Hypothalamus (tissue), 51 donors: Measurements from ENCODE around the gene DHX8.

Experiments
- DNase-seq, 51 donors: peaks; one replicate each; lab custom pipeline; 2025; lab: John Stamatoyannopoulos, UW

DHX8 gene

GRCh38 chr17:43517615-43518386, 34.0 kb downstream of the DHX8 start:
- peak in 22 of 51 donors; percentile 6 to 67 (median 32) for DNase-seq

- no peak for DNase-seq
Observed at GRCh38 chr17:43521389-43521788, 37.6 kb downstream of the DHX8 start.

- peak in 1 of 51 donors; percentile 10 for DNase-seq
Observed at GRCh38 chr17:43524945-43525575, 41.3 kb downstream of the DHX8 start.

- no peak for DNase-seq
Observed at GRCh38 chr17:43526886-43527648, 43.3 kb downstream of the DHX8 start.

- peak in 12 of 51 donors; percentile 9 to 51 (median 18) for DNase-seq
Observed at GRCh38 chr17:43528319-43528987, 44.7 kb downstream of the DHX8 start.

GRCh38 chr17:43528988-43529814, 45.4 kb downstream of the DHX8 start:
- DNase-seq: no peak

GRCh38 chr17:43529947-43530287, 46.1 kb downstream of the DHX8 start:
- no peak for DNase-seq

- no peak for DNase-seq
Observed at GRCh38 chr17:43530288-43531081, 46.7 kb downstream of the DHX8 start.

GRCh38 chr17:43531082-43531378, 47.3 kb downstream of the DHX8 start:
- DNase-seq: no peak

- DNase-seq: no peak
Observed at GRCh38 chr17:43531955-43532354, 48.2 kb downstream of the DHX8 start.

GRCh38 chr17:43532581-43532980, 48.8 kb downstream of the DHX8 start:
- DNase-seq: no peak

- DNase-seq: no peak
Observed at GRCh38 chr17:43533699-43534098, 49.9 kb downstream of the DHX8 start.

- no peak for DNase-seq
Observed at GRCh38 chr17:43534909-43535308, 51.1 kb downstream of the DHX8 start.

GRCh38 chr17:43536236-43536992, 52.6 kb downstream of the DHX8 start:
- DNase-seq: no peak

- peak in 1 of 51 donors; percentile 21 for DNase-seq
Observed at GRCh38 chr17:43540821-43541674, 57.3 kb downstream of the DHX8 start.

GRCh38 chr17:43542859-43543258, 59.1 kb downstream of the DHX8 start:
- no peak for DNase-seq

GRCh38 chr17:43543300-43543699, 59.5 kb downstream of the DHX8 start:
- no peak for DNase-seq
